ENCODE results near the gene ZBTB16. TPM values are rescaled to one million over a fixed set of nuclear protein-coding genes. Genes with fewer than 3 reads are reported as not detected.

ZBTB16 gene
- polyA plus RNA-seq, 3 donors: 4.1 to 12.3 (median 8.3) TPM

DNA sequence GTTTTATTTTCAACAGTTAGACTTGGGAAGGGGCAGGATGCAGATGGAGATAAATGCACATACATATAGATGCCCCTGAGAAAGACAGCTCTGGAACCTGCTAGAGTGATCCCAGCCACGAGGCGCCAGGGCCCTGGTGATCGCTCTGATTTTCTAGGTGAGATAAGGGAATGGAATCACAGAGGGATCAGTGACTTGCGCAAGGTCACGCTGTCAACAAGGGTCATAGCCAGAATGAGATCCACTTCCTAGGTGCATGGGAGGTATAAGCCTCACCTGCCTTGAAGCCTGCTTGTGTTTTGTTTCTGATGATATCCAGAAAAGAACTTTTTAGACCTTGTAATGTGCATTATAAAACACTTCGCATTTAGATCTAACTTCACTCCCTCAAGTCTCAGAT is 47.5 kb downstream of the ZBTB16 start:
- H3K27ac ChIP-seq (ENCODE audit: low read depth in 1 of 2, low read length in 2 of 2): no peak overlapping the region
- peaks cover 0 to 5% of the 10 kb centered on the region in 2 donors for H3K36me3 Mint-ChIP-seq
- H3K79me2 ChIP-seq (ENCODE audit: insufficient read depth, low read length): peaks cover 4% of the 10 kb centered on the region
- TF ChIP-seq, protein P1, sequence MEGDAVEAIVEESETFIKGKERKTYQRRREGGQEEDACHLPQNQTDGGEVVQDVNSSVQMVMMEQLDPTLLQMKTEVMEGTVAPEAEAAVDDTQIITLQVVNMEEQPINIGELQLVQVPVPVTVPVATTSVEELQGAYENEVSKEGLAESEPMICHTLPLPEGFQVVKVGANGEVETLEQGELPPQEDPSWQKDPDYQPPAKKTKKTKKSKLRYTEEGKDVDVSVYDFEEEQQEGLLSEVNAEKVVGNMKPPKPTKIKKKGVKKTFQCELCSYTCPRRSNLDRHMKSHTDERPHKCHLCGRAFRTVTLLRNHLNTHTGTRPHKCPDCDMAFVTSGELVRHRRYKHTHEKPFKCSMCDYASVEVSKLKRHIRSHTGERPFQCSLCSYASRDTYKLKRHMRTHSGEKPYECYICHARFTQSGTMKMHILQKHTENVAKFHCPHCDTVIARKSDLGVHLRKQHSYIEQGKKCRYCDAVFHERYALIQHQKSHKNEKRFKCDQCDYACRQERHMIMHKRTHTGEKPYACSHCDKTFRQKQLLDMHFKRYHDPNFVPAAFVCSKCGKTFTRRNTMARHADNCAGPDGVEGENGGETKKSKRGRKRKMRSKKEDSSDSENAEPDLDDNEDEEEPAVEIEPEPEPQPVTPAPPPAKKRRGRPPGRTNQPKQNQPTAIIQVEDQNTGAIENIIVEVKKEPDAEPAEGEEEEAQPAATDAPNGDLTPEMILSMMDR (IDR thresholded peaks at IDR 0.05): no peak
- peaks cover 6% of the 10 kb centered on the region for H4K20me1 ChIP-seq (ENCODE audit: insufficient read depth, low read length)
- no peak overlapping the region for H3K27ac Mint-ChIP-seq
- no peak overlapping the region for H3K4me3 ChIP-seq (replicated peaks in 1 of 3; ENCODE audit: low read depth in 2 of 3, low read length in 3 of 3)
- H3K9me3 Mint-ChIP-seq: no peaks in the 10 kb centered on the region
- DNase-seq: no peak
- no peaks in the 10 kb centered on the region for H3K9me3 ChIP-seq (replicated peaks in 1 of 2; ENCODE audit: control insufficient read depth in 1 of 2, insufficient read depth in 1 of 2, low read length in 2 of 2)
- intact Hi-C loops (cut with micrococcal nuclease): no loop called here
- H2AFZ ChIP-seq (ENCODE audit: insufficient read depth, low read depth, low read length, poor library complexity, severe bottlenecking): no peak overlapping the region
- H3K36me3 ChIP-seq (replicated peaks in 1 of 2; ENCODE audit: control insufficient read depth in 1 of 2, insufficient read depth in 2 of 2, low read length in 2 of 2): no peaks in the 10 kb centered on the region
- H3K4me1 Mint-ChIP-seq: peaks cover 75% of the 10 kb centered on the region
- peaks cover 0 to 2% (median 0%) of the 10 kb centered on the region in 3 donors for H3K27me3 Mint-ChIP-seq (ENCODE audit: low read depth in 3 of 3)
- H3K9ac ChIP-seq (ENCODE audit: insufficient read depth, low read length, poor library complexity, severe bottlenecking): no peak overlapping the region
- no peaks in the 10 kb centered on the region for H3K27me3 ChIP-seq (ENCODE audit: control insufficient read depth in 2 of 2, insufficient read depth in 2 of 2, low read length in 2 of 2)
- H3K4me2 ChIP-seq (replicated peaks; ENCODE audit: extremely low read depth, low read length, poor library complexity, severe bottlenecking): no peak overlapping the region
- WGBS (ENCODE audit: insufficient coverage): 93% methylated on average over 4 of the region's 6 CpGs
- H3K4me1 ChIP-seq (ENCODE audit: control insufficient read depth in 1 of 2, insufficient read depth in 2 of 2, low read length in 2 of 2): peaks cover 39 to 50% of the 10 kb centered on the region in 2 donors
- no peak overlapping the region for H3K4me3 Mint-ChIP-seq

DNA sequence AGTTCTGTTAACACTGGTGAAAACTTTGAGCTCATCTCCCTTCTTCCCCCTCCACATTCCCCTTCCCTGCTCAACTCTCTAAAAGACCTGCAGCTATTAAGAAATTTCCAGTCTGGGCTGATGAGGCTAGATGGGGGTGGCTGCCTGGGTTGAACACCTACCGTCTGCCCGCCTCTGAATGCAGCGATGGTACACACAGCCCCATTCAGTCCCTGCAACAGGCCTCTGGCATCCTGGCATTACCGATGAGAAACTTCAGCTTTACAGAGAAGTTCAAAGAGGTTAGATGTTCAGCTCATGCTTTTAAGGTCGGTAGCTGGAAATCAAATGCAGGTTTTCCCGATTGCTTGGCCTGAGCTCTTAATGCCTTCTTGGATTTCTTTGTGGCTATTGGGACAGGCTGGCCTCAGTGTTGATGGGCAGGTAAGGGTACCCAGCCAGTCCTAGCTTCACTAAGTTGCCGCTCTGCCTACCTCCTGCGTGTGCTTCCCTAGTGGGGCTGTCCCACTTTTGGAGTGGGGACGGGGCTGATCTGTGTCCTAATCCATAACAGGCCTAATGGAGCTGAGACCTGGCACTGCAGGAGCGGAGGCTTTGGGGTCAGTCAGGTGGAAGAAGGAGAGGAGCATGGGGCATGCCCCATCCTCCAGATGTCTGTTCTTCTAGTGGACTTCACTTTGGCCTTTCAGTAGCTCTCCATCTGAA is 49.1 kb downstream of the ZBTB16 start:
- H3K27me3 Mint-ChIP-seq (ENCODE audit: low read depth in 3 of 3): peaks cover 0 to 2% (median 0%) of the 10 kb centered on the region in 3 donors
- H3K4me3 ChIP-seq (replicated peaks in 1 of 3; ENCODE audit: low read depth in 2 of 3, low read length in 3 of 3): no peak overlapping the region
- no peak overlapping the region for H3K4me3 Mint-ChIP-seq
- H3K4me2 ChIP-seq (replicated peaks; ENCODE audit: extremely low read depth, low read length, poor library complexity, severe bottlenecking): no peak overlapping the region
- H3K4me1 Mint-ChIP-seq: peaks cover 63% of the 10 kb centered on the region
- H3K4me1 ChIP-seq (ENCODE audit: control insufficient read depth in 1 of 2, insufficient read depth in 2 of 2, low read length in 2 of 2): peaks cover 30 to 41% of the 10 kb centered on the region in 2 donors
- peaks cover 0 to 5% of the 10 kb centered on the region in 2 donors for H3K36me3 Mint-ChIP-seq
- peaks cover 4% of the 10 kb centered on the region for H3K79me2 ChIP-seq (ENCODE audit: insufficient read depth, low read length)
- H3K27ac Mint-ChIP-seq: no peak overlapping the region
- H3K27ac ChIP-seq (ENCODE audit: low read depth in 1 of 2, low read length in 2 of 2): no peak overlapping the region
- no peaks in the 10 kb centered on the region for H3K27me3 ChIP-seq (ENCODE audit: control insufficient read depth in 2 of 2, insufficient read depth in 2 of 2, low read length in 2 of 2)
- H4K20me1 ChIP-seq (ENCODE audit: insufficient read depth, low read length): no peaks in the 10 kb centered on the region
- TF ChIP-seq, protein P1 (IDR thresholded peaks at IDR 0.05): no peak
- no peaks in the 10 kb centered on the region for H3K9me3 Mint-ChIP-seq
- intact Hi-C loops (cut with micrococcal nuclease): no loop called here
- 82% methylated on average over 9 of the region's 10 CpGs for WGBS (ENCODE audit: insufficient coverage)
- no peaks in the 10 kb centered on the region for H3K36me3 ChIP-seq (replicated peaks in 1 of 2; ENCODE audit: control insufficient read depth in 1 of 2, insufficient read depth in 2 of 2, low read length in 2 of 2)
- H3K9me3 ChIP-seq (replicated peaks in 1 of 2; ENCODE audit: control insufficient read depth in 1 of 2, insufficient read depth in 1 of 2, low read length in 2 of 2): no peaks in the 10 kb centered on the region
- no peak for DNase-seq
- H3K9ac ChIP-seq (ENCODE audit: insufficient read depth, low read length, poor library complexity, severe bottlenecking): no peak overlapping the region
- no peak overlapping the region for H2AFZ ChIP-seq (ENCODE audit: insufficient read depth, low read depth, low read length, poor library complexity, severe bottlenecking)
